ENCODE results near the gene SPTBN4. TPM values are rescaled to one million over a fixed set of nuclear protein-coding genes. Genes with fewer than 3 reads are reported as not detected.
A peak's percentile ranks its signal among the peaks of the same experiment; 100 is the strongest.

Gene SPTBN4
- total and polyA plus RNA-seq, 9 donors, result 2.2 to 11.6 (median 6.2) TPM

DNA sequence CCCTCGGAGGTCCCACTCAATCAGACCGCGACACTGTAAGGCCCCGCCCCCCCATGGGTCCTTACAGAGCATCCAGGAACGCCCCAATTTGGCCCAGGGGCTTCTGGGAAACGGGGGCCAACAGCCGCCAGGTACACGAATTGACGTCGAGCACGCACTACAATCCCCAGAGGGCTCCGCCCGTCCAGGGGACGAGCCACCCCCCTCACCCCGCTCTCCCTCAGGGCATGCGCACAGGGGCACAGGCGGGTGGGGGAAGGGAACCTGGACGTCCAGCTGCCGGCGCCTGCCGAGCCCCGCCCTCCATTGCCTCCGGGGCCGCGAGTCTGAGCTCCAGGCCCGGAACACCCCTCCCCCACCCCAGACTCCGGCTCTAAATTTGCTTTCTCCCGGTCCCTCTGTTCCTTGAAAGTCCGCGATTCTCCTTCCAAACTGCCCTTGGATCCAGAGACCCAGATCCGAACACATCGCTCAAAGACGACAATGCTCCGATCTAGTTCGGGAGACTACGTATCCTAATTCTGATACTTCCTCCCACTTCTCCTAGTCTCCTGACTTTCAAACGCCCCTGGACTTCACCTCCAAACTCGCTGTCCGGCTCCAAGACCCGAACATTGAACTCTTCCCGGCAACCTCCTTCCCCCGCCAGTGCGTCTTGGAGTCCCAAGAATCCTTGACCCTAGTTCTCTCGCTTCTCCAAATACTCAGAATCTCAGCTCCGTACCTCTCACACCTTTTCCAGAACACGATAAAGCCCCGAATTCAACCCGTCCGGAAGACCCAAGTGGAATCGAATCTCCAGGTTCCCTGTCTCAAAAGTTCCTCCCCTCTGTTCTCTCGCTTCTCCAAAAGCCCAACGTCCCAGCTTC is 23.4 kb upstream of the SPTBN4 start:
- no peaks in the 10 kb centered on the region for H3K36me3 ChIP-seq
- intact Hi-C loops (cut with DNase I), result no loop called here
- WGBS, 3 donors, result 0 to 1% (median 1%) methylated on average over 48 to 52 of the region's 52 CpGs
- no peaks in the 10 kb centered on the region for H3K27me3 ChIP-seq
- TF ChIP-seq, protein P1, sequence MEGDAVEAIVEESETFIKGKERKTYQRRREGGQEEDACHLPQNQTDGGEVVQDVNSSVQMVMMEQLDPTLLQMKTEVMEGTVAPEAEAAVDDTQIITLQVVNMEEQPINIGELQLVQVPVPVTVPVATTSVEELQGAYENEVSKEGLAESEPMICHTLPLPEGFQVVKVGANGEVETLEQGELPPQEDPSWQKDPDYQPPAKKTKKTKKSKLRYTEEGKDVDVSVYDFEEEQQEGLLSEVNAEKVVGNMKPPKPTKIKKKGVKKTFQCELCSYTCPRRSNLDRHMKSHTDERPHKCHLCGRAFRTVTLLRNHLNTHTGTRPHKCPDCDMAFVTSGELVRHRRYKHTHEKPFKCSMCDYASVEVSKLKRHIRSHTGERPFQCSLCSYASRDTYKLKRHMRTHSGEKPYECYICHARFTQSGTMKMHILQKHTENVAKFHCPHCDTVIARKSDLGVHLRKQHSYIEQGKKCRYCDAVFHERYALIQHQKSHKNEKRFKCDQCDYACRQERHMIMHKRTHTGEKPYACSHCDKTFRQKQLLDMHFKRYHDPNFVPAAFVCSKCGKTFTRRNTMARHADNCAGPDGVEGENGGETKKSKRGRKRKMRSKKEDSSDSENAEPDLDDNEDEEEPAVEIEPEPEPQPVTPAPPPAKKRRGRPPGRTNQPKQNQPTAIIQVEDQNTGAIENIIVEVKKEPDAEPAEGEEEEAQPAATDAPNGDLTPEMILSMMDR (IDR thresholded peaks at IDR 0.05), result peak in 1 of 3 donors; percentile 13
- peak; percentile 97 for TF ChIP-seq EP300 (IDR thresholded peaks at IDR 0.05)
- TF ChIP-seq POLR2A (IDR thresholded peaks at IDR 0.05), result peak; percentile 69
- H3K9me3 ChIP-seq, result no peaks in the 10 kb centered on the region
- peak; percentile 99 to 100 (median 100) for DNase-seq
- H3K27ac ChIP-seq, result peak overlapping the region; percentile 86 to 91
- peaks cover 2% of the 10 kb centered on the region for H3K4me1 ChIP-seq (ENCODE audit: insufficient read depth)
- H3K4me3 ChIP-seq, result peak overlapping the region; percentile 98

DNA sequence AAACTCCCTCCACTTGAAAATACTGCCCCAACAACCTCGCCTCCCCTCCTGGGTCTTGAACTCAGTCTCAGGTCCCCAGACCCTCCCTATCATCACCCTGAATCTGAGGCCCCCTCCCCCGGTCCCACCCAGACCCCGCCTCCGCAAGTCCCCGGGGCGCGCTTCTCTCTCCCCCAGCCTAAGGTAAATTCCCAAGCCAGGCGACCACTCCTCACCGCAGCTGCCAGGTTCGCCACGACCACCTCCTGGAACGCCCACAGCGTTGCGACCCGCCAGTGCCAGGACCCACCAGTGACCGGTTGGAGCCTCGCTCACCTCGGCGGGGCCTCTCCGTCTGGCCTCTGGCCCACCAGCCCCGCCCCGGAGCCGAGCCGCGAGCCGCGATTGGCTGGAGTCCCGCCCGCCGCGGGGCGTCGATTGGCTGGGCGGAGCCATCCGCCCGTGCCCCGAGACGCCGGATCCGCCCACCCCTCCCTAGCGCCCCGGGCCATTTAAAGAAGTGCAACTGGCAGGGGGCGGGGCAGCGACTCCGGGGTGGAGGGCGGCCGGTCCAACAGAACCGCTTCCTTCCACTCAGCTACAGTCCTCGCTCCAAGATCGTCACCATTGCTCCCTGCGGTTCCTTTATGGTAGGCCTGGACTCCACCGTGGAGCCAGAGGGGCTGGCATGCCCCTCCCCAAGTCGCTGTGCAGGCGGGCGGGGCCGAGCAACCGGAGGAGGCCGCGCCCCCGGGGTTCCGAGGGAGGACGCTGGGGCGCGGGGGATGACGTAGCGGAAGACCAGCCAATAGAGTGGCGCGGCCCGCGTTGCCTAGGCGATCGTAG is 22.6 kb upstream of the SPTBN4 start, which contains the start of gene SERTAD3:
Gene SERTAD3, minus strand, starts transcription at position 336 of the 825 bp plus-strand sequence. CDS start 2,255 bp downstream, outside the sequence.
- Histone ChIP-seq H3K4me1 (ENCODE audit: insufficient read depth) (peaks cover 2% of the 10 kb centered on the region), H3K36me3 (no peaks in the 10 kb centered on the region), H3K27me3 (no peaks in the 10 kb centered on the region), H3K27ac (peak within 1 kb of the TSS; percentile 86 to 91), H3K9me3 (no peaks in the 10 kb centered on the region), H3K4me3 (peak within 1 kb of the TSS; percentile 98)
- intact Hi-C loops (cut with DNase I), result no loop called here
- TF ChIP-seq POLR2A (IDR thresholded peaks at IDR 0.05), result peak; percentile 98
- peak; percentile 81 for TF ChIP-seq EP300 (IDR thresholded peaks at IDR 0.05)
- TF ChIP-seq, protein P1 (IDR thresholded peaks at IDR 0.05), result no peak
- WGBS, 3 donors, result 0 to 1% (median 0%) methylated on average over 41 to 72 of the region's 72 CpGs
- DNase-seq, result peak; percentile 98 to 99 (median 99)

GRCh38 chr19:40444825-40445312 is 21.9 kb upstream of the SPTBN4 start:
- no peaks in the 10 kb centered on the region for H3K9me3 ChIP-seq
- no peak for DNase-seq
- no peaks in the 10 kb centered on the region for H3K27me3 ChIP-seq
- 9 to 16% (median 13%) methylated on average over 17 to 18 of the region's 18 CpGs for WGBS, 3 donors
- TF ChIP-seq EP300 (IDR thresholded peaks at IDR 0.05) (no peak), POLR2A (IDR thresholded peaks at IDR 0.05) (peak; percentile 10)
- TF ChIP-seq, protein P1 (IDR thresholded peaks at IDR 0.05), result peak in 2 of 3 donors; percentile 1 to 19
- H3K36me3 ChIP-seq, result no peaks in the 10 kb centered on the region
- H3K4me3 ChIP-seq, result peak overlapping the region; percentile 98
- peak overlapping the region; percentile 65 to 86 for H3K27ac ChIP-seq
- peaks cover 2% of the 10 kb centered on the region for H3K4me1 ChIP-seq (ENCODE audit: insufficient read depth)
- intact Hi-C loops (cut with DNase I), result no loop called here

DNA sequence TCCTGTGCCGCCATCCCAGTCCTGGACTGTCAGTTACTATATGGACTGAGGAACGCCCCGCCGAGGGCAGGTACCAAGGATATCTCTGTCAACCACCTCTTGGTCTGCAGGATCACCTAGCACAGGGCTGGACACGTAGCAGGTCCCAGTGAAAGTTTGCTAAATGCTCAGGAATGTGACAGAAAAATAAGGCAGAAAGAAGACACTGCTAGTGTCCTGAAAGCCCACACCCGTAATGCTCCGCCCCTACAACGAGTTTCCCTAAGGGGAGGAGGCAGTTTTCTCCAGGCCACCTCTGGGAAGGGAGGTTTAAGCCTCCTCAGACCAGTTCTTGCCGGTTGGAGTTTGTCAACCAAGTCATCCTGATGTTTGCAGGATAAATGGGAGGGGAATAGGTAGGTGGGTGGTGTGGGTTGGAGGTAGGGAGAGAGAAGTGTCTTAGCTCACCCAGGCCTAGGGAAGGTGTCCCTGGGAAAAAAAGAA is 21.0 kb upstream of the SPTBN4 start:
- DNase-seq, result peak in 1 of 5 donors; percentile 56
- Histone ChIP-seq H3K4me1 (ENCODE audit: insufficient read depth) (peaks cover 2% of the 10 kb centered on the region), H3K36me3 (no peaks in the 10 kb centered on the region), H3K27me3 (no peaks in the 10 kb centered on the region), H3K9me3 (no peaks in the 10 kb centered on the region), H3K27ac (no peak overlapping the region), H3K4me3 (no peak overlapping the region)
- TF ChIP-seq, protein P1 (IDR thresholded peaks at IDR 0.05), result no peak
- no peak for TF ChIP-seq POLR2A (IDR thresholded peaks at IDR 0.05)
- TF ChIP-seq EP300 (IDR thresholded peaks at IDR 0.05), result no peak
- intact Hi-C loops (cut with DNase I), result no loop called here
- WGBS, 3 donors, result 62 to 66% (median 65%) methylated on average over 9 of the region's 9 CpGs

Measured in ovary (tissue), 9 donors.